Measurements from ENCODE around the gene IRS1.

IRS1 gene

GRCh38 chr2:226693521-226693920 is 106.1 kb downstream of the IRS1 start:
- H3K4me3 ChIP-seq (ENCODE audit: control insufficient read depth, low read depth, low read length): no peak overlapping the region
- no peak for DNase-seq (ENCODE audit: low read depth)
- no peak for TF ChIP-seq CTCF (IDR thresholded peaks at IDR 0.05; ENCODE audit: control insufficient read depth, insufficient read depth, low read depth, low read length, missing control alignments)

GRCh38 chr2:226692521-226693126 is 107.0 kb downstream of the IRS1 start:
- no peak for TF ChIP-seq CTCF (IDR thresholded peaks at IDR 0.05; ENCODE audit: control insufficient read depth, insufficient read depth, low read depth, low read length, missing control alignments)

GRCh38 chr2:226691255-226691654 is 108.4 kb downstream of the IRS1 start:
- no peak for DNase-seq (ENCODE audit: low read depth)
- no peak for TF ChIP-seq CTCF (IDR thresholded peaks at IDR 0.05; ENCODE audit: control insufficient read depth, insufficient read depth, low read depth, low read length, missing control alignments)
- no peak overlapping the region for H3K4me3 ChIP-seq (ENCODE audit: control insufficient read depth, low read depth, low read length)

More at GRCh38 chr2:226692521-226693126, 107.0 kb downstream of the IRS1 start:
- DNase-seq (ENCODE audit: low read depth): no peak
- H3K4me3 ChIP-seq (ENCODE audit: control insufficient read depth, low read depth, low read length): no peak overlapping the region

- no peak for DNase-seq (ENCODE audit: low read depth)
- no peak for TF ChIP-seq CTCF (IDR thresholded peaks at IDR 0.05; ENCODE audit: control insufficient read depth, insufficient read depth, low read depth, low read length, missing control alignments)
- no peak overlapping the region for H3K4me3 ChIP-seq (ENCODE audit: control insufficient read depth, low read depth, low read length)
Observed at GRCh38 chr2:226690461-226691024, 109.1 kb downstream of the IRS1 start.

- no peak for DNase-seq (ENCODE audit: low read depth)
- no peak overlapping the region for H3K4me3 ChIP-seq (ENCODE audit: control insufficient read depth, low read depth, low read length)
- no peak for TF ChIP-seq CTCF (IDR thresholded peaks at IDR 0.05; ENCODE audit: control insufficient read depth, insufficient read depth, low read depth, low read length, missing control alignments)
Observed at GRCh38 chr2:226687641-226688253, 111.9 kb downstream of the IRS1 start.

GRCh38 chr2:226684563-226684959 is 115.1 kb downstream of the IRS1 start:
- no peak for DNase-seq (ENCODE audit: low read depth)
- TF ChIP-seq CTCF (IDR thresholded peaks at IDR 0.05; ENCODE audit: control insufficient read depth, insufficient read depth, low read depth, low read length, missing control alignments): no peak
- no peak overlapping the region for H3K4me3 ChIP-seq (ENCODE audit: control insufficient read depth, low read depth, low read length)
